H1 (cell line): ENCODE results near the gene FABP7. TPM values are rescaled to one million over a fixed set of nuclear protein-coding genes. Genes with fewer than 3 reads are reported as not detected.

ENCODE experiments used
- RBBP5 ChIP-seq: IDR thresholded peaks from 2 replicates; pipeline ENCODE4 v1.7.1; 2012; ENCODE audit warnings: low read depth, mild to moderate bottlenecking, inconsistent platforms, low read length, moderate library complexity, borderline replicate concordance
- SAP30 ChIP-seq: fragments of 300-600 bp; sonication (generic); IDR thresholded peaks from 2 replicates; pipeline ENCODE4 v1.7.1; 2012; ENCODE audit warnings: low read length, moderate library complexity, mild to moderate bottlenecking, inconsistent platforms; ENCODE audit not compliant: insufficient read depth, insufficient replicate concordance
- polyA plus RNA-seq, 7 experiments: library from polyadenylated mRNA; depleted of rRNA in 3 of 7; stranded (reverse) in 5 of 7; unstranded in 2 of 7; fragments of >200 nt in 5 of 7; fragments of 200-250 nt in 2 of 7; gene quantifications; 1 replicate in 5 of 7; 2 replicates in 1 of 7; 4 replicates in 1 of 7; pipeline versions ENCODE4 v1.2.1 to v1.2.3, GENCODE V29; 2011 to 2013; ENCODE audit warnings: missing spikeins in 2 of 7, mixed read lengths in 2 of 7
- total RNA-seq: library from RNA; stranded (reverse); fragmentation: NEBNext Ultra II Directional; extraction: Animal tissue kit (Norgen Biotek cat#: 25700); gene quantifications from 2 replicates; pipeline ENCODE4 v1.2.1, GENCODE V29; 2021
- TF ChIP-seq, protein P1 (sequence below): IDR thresholded peaks from 2 replicates; pipeline ENCODE4 v1.6.1; 2012; ENCODE audit warnings: low read length, inconsistent platforms

FABP7 gene
- total and polyA plus RNA-seq, 2 of the 8 experiments (the other 6 are each of a cell fraction or from before 2014, with no cell fraction given), result 10.6 to 13.1 TPM

DNA sequence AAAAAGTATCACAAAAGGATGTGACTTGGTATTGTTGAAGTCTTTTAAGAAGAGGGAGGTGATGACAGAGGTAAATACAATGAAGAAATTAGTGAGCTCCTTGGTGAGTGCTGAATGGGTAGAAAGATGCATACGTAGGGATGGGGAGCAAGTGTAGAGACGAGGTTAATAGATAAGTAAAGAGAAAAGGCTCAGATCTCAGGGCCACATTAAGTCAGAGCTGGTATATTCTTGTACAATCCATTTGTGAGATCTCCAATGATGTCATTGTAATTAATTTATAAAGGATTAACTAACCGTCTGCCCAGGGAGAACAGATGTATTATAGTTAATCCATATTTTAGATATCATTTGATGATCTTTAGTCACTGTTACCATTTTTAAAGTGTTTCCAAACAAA lies 52.9 kb downstream of the FABP7 start (continued):
- TF ChIP-seq RBBP5, result no peak
- TF ChIP-seq SAP30, result no peak
- TF ChIP-seq, protein P1, sequence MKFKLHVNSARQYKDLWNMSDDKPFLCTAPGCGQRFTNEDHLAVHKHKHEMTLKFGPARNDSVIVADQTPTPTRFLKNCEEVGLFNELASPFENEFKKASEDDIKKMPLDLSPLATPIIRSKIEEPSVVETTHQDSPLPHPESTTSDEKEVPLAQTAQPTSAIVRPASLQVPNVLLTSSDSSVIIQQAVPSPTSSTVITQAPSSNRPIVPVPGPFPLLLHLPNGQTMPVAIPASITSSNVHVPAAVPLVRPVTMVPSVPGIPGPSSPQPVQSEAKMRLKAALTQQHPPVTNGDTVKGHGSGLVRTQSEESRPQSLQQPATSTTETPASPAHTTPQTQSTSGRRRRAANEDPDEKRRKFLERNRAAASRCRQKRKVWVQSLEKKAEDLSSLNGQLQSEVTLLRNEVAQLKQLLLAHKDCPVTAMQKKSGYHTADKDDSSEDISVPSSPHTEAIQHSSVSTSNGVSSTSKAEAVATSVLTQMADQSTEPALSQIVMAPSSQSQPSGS, result no peak
